GM12801 (cell line): Measurements from ENCODE around the gene SRGAP3.

Source experiments
- TF ChIP-seq, protein P1 (sequence below): IDR thresholded peaks from one replicate; pipeline ENCODE4 v1.5.1; 2011; ENCODE audit warnings: control low read depth; ENCODE audit not compliant: insufficient read length; ENCODE audit errors: extremely low read depth

Gene SRGAP3

DNA sequence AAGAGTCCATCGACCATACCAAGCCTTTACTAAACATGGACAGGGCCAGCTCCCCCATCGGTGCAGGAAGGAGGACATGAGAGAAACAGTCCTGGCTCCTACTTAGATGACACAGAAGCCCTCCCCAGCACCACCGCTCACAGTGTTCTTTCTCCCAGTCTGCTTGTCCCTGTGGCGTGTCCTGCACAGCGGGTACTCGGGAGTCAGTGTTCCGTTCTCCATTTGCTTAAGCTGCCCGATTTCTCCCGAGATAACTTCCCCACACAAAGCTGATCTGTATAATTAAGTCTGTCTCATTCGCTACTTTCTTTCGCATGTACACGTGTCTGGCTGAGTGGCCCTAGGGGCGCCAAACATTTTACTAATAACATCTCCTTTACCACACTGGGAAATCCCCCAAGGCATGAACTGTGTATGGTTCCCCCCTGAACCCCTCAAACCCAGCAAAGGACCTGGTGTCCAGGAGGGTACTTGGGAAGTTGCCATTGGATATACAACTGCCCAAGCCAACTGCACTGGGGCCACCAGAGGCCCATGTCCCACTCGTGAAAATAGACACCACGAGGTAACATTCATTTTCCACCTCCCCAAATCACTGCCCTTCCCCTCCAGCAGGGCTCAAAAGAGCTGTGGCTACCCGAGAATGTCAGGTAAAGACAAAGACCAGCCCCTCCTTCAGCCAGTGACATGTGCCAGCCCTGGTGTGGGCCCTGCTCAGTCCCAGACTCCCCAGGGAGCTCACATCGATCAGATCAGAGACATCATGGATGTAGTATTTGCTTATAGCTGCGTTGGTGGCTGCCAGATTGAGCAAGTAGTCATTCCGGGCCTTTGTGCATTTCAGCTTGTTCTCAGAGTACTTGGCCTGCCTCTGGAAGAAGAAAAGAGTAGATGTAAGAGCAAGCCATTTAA, 189.7 kb downstream of the SRGAP3 start:
- TF ChIP-seq, protein P1, sequence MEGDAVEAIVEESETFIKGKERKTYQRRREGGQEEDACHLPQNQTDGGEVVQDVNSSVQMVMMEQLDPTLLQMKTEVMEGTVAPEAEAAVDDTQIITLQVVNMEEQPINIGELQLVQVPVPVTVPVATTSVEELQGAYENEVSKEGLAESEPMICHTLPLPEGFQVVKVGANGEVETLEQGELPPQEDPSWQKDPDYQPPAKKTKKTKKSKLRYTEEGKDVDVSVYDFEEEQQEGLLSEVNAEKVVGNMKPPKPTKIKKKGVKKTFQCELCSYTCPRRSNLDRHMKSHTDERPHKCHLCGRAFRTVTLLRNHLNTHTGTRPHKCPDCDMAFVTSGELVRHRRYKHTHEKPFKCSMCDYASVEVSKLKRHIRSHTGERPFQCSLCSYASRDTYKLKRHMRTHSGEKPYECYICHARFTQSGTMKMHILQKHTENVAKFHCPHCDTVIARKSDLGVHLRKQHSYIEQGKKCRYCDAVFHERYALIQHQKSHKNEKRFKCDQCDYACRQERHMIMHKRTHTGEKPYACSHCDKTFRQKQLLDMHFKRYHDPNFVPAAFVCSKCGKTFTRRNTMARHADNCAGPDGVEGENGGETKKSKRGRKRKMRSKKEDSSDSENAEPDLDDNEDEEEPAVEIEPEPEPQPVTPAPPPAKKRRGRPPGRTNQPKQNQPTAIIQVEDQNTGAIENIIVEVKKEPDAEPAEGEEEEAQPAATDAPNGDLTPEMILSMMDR = no peak

DNA sequence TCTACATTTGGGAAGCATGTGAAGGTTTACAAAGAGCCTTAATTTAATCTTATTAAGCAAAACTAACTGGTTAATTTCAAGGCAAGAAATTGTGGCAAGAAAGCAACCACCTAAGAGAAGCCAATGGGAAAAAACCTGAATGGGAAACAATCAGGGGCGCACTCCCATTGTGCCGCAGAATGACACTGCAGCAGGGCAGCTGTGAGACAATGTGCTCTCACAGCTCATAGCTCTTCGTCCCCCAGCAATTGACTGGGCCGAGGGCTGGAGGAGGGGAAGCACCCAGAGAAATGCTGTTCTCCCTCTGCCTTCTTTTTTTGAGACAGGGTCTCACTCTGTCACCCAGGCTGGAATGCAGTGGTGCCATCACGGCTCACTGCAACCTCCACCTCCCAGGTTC, 192.9 kb downstream of the SRGAP3 start:
- TF ChIP-seq, protein P1 = no peak

DNA sequence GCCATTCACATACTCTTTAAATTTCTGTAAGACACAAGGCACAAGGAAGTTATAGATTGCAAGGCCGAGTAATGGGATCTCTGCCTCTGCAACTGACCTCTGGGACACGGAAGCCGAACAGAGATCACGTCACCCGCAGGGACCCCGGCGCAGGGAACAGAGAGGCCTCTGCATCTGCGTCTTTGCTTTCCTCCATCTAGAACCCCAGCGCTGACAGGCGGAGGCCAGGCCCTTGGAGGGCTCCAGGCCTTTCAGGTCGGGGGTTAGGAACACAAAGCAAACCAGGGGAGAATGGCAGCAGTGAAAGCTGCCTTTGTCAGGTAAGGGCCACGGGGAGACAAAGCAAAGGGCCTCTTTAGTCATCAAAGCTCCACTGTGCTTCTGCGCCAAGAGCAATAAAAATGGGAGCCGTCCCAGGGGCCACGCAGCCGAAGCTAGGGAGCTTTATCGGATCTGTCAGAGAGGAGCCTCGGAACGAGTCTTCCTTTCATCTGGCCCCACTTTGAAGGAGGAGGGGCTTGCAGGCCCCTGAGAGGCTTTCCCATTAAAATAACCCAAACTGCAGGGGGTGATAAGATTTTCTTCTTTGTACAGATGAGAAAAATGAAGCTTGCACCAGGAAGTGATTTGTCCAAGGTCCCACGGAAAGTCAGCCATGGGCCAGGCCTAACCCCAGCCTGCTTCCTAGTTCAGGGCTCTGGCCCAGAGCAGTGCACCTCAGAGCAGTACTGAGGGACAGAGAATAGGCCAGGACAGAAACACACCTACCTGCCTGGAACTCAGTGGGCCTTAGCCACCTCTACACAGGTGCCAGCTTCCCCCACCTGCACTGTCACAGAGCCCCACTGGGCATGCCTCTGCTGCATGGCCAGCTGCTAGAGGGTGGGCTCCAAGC, 201.7 kb downstream of the SRGAP3 start:
- TF ChIP-seq, protein P1 = no peak

DNA sequence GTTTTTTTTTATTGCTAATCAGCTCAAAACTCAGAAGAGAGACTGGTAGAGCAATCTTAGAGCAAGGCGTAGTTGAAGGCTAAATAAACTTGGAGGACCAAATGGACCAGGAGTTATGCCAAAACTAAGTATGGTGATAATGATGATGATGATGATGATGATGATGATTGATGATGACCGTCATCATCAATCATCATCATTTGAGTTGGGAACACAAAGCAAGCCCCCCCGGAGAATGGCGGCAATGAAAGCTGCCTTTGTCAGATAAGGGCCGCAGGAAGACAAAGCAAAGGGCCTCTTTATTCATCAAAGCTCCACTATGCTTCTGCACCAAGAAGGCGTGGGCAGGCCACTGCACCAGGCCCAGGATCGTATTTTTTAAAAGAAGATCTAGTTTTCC, 204.1 kb downstream of the SRGAP3 start:
- TF ChIP-seq, protein P1 = no peak

DNA sequence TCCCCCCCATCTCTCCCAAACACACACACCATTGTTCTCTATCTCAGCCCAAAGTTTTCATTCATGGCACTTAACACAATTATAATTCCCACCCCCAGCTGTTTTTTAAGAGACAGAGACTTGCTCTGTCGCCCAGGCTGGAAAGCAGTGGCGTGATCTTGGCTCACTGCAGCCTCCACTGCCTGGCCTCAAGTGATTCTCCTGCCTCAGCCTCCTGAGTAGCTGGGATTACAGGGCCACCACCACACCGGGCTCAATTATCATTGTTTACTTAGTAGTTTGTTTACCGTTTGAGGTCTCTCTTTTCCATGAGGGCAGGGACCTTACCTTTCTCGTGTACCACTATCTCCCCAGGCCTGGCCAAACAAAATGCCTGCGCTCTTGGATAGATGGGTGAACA, 206.4 kb downstream of the SRGAP3 start:
- TF ChIP-seq, protein P1 = no peak

DNA sequence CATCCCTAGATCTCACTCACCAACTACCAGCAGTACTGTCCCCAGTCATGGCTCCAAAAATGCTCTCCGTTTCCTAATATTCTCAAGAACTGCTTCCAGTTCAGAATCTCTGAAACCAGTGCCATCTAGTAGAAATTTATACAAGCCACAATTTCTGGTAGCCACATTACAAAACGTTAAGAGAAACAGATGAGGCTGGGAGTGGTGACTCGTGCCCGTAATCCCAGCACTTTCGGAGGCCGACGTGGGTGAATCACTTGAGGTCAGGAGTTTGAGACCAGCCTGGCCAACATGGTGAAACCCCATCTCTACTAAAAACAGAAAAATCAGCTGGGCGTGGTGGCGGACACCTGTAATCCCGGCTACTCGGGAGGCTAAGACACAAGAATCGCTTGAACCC, 207.8 kb downstream of the SRGAP3 start:
- TF ChIP-seq, protein P1 = no peak

DNA sequence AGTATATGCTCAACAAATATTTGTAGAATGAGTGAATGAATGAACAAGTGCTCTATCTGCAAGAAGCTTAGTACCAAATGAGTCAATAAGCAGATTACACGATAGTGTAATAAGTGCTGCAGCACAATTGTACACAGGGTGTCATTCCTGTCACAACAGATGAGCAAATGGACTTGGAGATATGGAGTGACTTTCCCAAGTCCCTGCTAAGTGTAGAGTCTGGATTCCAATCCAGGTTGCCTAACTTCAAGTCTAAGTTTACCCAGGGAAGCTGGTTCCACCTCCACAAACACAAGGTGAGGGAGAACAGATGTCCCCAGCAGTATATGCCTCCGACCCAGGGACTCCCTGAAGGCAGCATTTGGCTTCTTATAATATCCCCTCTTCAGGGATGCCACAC, 208.4 kb downstream of the SRGAP3 start:
- TF ChIP-seq, protein P1 = no peak
